GM18868 (cell line): Measurements from ENCODE around the gene JAKMIP2.
"Not testable (repeated sequence)": the region's sequence is repeated elsewhere in the genome, so short reads cannot be mapped to it uniquely, and the experiment has no call there.

Experiments
- ATAC-seq: cut with Tn5 transposase; IDR thresholded peaks from one replicate; pipeline ENCODE4 v1.9.1; 2021; ENCODE audit warnings: mild to moderate bottlenecking, moderate library complexity; ENCODE audit not compliant: unreplicated experiment

JAKMIP2 gene

GRCh38 chr5:147666419-147666818 is 116.1 kb downstream of the JAKMIP2 start:
- no peak for ATAC-seq

- ATAC-seq: no peak
Observed at GRCh38 chr5:147661541-147661940, 121.0 kb downstream of the JAKMIP2 start.

GRCh38 chr5:147659166-147659929 is 123.2 kb downstream of the JAKMIP2 start:
- ATAC-seq: no peak

GRCh38 chr5:147658293-147658932 is 124.1 kb downstream of the JAKMIP2 start:
- no peak for ATAC-seq

GRCh38 chr5:147648597-147648996 is 133.9 kb downstream of the JAKMIP2 start:
- no peak for ATAC-seq

- ATAC-seq: no peak
Observed at GRCh38 chr5:147645197-147645596, 137.3 kb downstream of the JAKMIP2 start.

GRCh38 chr5:147644460-147644859 is 138.1 kb downstream of the JAKMIP2 start:
- no peak for ATAC-seq

- ATAC-seq: no peak
Observed at GRCh38 chr5:147643142-147643541, 139.4 kb downstream of the JAKMIP2 start.

GRCh38 chr5:147642666-147643065 is 139.9 kb downstream of the JAKMIP2 start:
- ATAC-seq: no peak

GRCh38 chr5:147639321-147639720 is 143.2 kb downstream of the JAKMIP2 start:
- ATAC-seq: no peak

- no peak for ATAC-seq
Observed at GRCh38 chr5:147636729-147636984, 145.9 kb downstream of the JAKMIP2 start.

GRCh38 chr5:147635882-147636728 is 146.4 kb downstream of the JAKMIP2 start:
- no peak for ATAC-seq

GRCh38 chr5:147635439-147635838 is 147.1 kb downstream of the JAKMIP2 start:
- not testable (repeated sequence) for ATAC-seq

GRCh38 chr5:147633173-147633572 is 149.4 kb downstream of the JAKMIP2 start:
- no peak for ATAC-seq

GRCh38 chr5:147631428-147632003 is 151.0 kb downstream of the JAKMIP2 start:
- no peak for ATAC-seq

- no peak for ATAC-seq
Observed at GRCh38 chr5:147629196-147629595, 153.3 kb downstream of the JAKMIP2 start.

GRCh38 chr5:147628058-147628895 is 154.3 kb downstream of the JAKMIP2 start:
- ATAC-seq: peak; percentile 95

GRCh38 chr5:147626464-147626863 is 156.1 kb downstream of the JAKMIP2 start:
- no peak for ATAC-seq

GRCh38 chr5:147621016-147621415 is 161.5 kb downstream of the JAKMIP2 start:
- ATAC-seq: no peak

- ATAC-seq: no peak
Observed at GRCh38 chr5:147619281-147619878, 163.1 kb downstream of the JAKMIP2 start.
